ENCODE results near the gene NFYB.
"Not testable (repeated sequence)": the region's sequence is repeated elsewhere in the genome, so short reads cannot be mapped to it uniquely, and the experiment has no call there.

The NFYB gene

DNA sequence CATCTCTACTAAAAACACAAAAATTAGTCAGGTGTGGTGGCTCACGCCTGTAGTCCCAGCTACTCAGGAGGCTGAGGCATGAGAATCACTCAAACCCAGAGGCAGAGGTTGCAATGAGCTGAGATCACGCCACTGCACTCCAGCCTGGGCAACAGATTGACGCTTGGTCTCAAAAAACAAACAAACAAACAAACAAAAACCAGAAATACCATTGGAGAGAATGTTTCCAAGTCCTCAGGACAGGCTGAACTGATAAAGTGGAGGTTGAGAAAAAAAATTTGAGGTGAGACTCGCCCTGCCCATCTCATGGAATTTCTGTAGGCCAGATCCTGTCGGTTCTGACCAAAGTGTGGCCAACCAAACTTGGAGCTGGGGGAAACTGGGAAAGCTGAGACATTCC, 30.6 kb upstream of the NFYB start:
- H3K4me1 ChIP-seq (ENCODE audit: insufficient read depth, low read length): no peaks in the 10 kb centered on the region
- H3K9ac ChIP-seq (ENCODE audit: low read depth, low read length): no peak overlapping the region
- no peaks in the 10 kb centered on the region for H3K36me3 ChIP-seq (ENCODE audit: insufficient read depth, low read length)
- no peaks in the 10 kb centered on the region for H3K9me3 ChIP-seq (ENCODE audit: control insufficient read depth, insufficient read depth, low read length)

DNA sequence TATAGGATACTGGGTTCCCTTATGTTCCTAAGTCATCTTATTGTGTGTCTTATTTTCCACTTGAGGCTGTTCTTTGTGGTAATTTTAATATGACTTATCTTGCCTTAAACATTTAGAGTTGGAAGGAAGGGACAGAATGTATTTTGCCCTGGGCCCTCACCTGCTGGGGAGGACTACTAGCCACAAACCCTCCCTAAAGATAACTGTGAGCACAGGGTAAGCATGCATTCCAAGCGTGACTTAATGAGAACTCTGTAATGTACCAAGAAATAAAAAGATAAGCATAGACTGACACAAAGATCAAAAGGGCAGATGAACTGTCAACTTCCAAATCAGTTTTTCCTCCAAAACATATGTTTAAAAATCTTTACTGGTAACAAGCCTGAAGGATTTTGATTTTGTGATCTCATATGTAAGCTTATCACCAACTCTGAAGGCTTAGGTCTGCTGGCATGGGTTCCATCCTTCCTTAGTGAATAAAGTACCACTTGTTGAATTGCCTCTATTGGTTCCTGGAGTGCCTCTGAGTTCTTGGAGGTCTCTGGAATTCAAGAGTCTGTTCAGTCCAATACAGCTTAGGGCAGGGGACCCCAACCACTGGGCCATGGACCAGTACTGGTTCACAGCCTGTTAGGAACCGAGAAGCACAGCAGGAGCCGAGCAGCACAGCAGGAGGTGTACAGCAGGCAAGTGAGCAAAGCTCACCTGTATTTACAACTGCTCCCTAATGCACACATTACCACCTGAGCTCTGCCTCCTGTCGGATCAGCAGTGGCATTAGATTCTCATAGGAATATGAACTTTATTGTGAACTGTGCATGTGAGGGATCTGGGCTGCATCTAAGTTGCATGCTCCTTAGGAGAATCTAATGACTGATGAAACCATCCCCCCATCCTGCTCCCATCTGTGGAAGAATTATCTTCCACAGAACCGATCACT, 29.8 kb upstream of the NFYB start:
- Histone ChIP-seq H3K4me1 (ENCODE audit: insufficient read depth, low read length) (no peaks in the 10 kb centered on the region), H3K9ac (ENCODE audit: low read depth, low read length) (no peak overlapping the region), H3K36me3 (ENCODE audit: insufficient read depth, low read length) (no peaks in the 10 kb centered on the region), H3K9me3 (ENCODE audit: control insufficient read depth, insufficient read depth, low read length) (no peaks in the 10 kb centered on the region)

DNA sequence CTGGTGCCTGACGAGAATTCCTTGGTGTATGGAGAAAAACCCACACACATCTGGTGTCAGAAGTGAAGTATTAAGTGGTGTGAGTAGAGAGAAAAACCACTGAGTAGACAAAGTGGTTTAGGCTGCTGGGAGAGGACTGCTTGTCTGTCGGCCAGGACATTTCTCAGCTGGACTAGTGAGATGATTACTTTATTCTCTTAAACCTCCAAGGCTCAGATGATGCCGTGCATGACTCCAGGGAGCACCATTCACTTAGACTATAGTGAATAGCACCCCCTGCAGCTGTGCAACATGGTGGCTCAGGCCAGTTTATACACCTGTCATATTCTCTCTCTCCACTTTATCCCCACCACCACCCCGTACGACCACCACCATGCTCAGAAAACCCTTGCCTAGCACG, 28.5 kb upstream of the NFYB start:
- Histone ChIP-seq H3K9me3 (ENCODE audit: control insufficient read depth, insufficient read depth, low read length) (no peaks in the 10 kb centered on the region), H3K4me1 (ENCODE audit: insufficient read depth, low read length) (no peaks in the 10 kb centered on the region), H3K9ac (ENCODE audit: low read depth, low read length) (no peak overlapping the region), H3K36me3 (ENCODE audit: insufficient read depth, low read length) (no peaks in the 10 kb centered on the region)

DNA sequence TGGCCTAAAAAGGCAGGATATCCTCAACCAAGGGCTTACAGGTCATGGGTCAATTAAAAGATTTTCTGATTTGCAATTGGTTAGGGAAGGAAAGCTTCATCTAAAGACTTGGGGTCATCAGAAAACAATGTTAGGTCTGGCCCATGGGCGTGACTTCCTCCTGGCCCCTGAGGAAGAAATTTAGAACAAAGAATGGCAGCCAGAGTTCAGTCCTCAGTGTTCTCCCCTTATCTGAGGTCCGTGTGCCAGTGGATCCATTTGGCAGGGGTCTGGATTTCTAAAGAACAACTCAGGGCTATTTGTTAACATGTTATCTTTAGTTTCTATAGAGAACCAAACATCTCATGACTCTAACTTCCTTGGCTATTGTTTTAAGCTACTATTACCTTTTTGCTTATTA, 27.8 kb upstream of the NFYB start:
- Histone ChIP-seq H3K9ac (ENCODE audit: low read depth, low read length) (no peak overlapping the region), H3K9me3 (ENCODE audit: control insufficient read depth, insufficient read depth, low read length) (no peaks in the 10 kb centered on the region), H3K4me1 (ENCODE audit: insufficient read depth, low read length) (no peaks in the 10 kb centered on the region), H3K36me3 (ENCODE audit: insufficient read depth, low read length) (no peaks in the 10 kb centered on the region)

DNA sequence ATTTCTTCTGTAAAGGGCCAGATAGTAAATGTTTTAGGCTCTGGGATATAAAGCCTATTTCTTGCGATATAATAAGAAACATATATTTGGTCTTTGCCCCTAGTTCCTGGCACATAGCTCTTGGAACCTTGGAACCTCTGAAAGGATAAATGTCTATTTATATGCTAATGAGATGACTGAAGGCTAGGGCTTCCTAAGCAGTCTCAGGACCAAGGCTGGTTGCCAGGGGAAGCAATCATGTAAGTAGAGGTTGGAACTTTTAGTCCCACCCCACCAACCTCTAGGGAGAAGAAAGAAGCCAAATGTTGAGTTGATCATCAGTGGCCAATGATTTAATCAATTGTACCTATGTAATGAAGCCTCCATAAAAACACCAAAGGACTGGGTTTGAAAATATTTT, 26.6 kb upstream of the NFYB start:
- Histone ChIP-seq H3K36me3 (ENCODE audit: insufficient read depth, low read length) (no peaks in the 10 kb centered on the region), H3K9me3 (ENCODE audit: control insufficient read depth, insufficient read depth, low read length) (no peaks in the 10 kb centered on the region), H3K9ac (ENCODE audit: low read depth, low read length) (no peak overlapping the region), H3K4me1 (ENCODE audit: insufficient read depth, low read length) (no peaks in the 10 kb centered on the region)

DNA sequence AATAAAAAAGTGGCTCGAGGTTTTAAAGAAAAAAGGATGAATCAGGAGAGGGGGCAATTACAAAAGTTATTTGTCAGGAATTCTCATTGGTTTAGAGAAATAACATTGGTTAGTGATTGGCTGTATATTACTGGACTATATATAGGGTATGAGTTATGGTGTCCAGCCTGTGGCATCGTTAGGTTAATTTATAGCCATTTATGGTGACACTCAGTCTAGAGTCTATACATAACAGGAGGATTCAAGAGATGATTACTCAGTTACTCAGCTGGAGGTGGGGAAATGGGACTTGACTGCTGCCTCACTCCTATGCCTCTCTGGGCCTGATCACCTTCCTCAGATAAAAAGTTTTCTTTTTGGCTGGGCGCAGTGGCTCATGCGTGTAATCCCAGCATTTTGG, 25.6 kb upstream of the NFYB start:
- Histone ChIP-seq H3K9me3 (ENCODE audit: control insufficient read depth, insufficient read depth, low read length) (no peaks in the 10 kb centered on the region), H3K4me1 (ENCODE audit: insufficient read depth, low read length) (no peaks in the 10 kb centered on the region), H3K36me3 (ENCODE audit: insufficient read depth, low read length) (no peaks in the 10 kb centered on the region), H3K9ac (ENCODE audit: low read depth, low read length) (no peak overlapping the region)

DNA sequence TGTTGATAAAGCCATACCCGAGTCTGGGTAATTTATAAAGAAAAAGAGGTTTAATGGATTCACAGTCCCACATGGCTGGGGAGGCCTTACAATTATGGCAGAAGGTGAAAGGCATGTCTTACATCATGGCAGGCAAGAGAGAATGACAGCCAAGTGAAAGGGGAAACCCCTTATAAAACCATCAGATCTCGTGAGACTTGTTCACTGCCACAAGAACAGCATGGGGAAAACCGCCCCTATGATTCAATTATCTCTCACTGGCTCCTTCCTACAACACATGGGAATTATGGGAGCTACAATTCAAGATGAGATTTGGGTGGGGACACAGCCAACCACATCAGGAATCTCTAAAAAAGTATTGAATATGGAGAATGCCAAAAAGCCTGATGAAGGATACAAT, 25.0 kb upstream of the NFYB start:
- not testable (repeated sequence) for H3K9me3 ChIP-seq (ENCODE audit: control insufficient read depth, insufficient read depth, low read length); H3K36me3 ChIP-seq (ENCODE audit: insufficient read depth, low read length); H3K9ac ChIP-seq (ENCODE audit: low read depth, low read length); H3K4me1 ChIP-seq (ENCODE audit: insufficient read depth, low read length)

DNA sequence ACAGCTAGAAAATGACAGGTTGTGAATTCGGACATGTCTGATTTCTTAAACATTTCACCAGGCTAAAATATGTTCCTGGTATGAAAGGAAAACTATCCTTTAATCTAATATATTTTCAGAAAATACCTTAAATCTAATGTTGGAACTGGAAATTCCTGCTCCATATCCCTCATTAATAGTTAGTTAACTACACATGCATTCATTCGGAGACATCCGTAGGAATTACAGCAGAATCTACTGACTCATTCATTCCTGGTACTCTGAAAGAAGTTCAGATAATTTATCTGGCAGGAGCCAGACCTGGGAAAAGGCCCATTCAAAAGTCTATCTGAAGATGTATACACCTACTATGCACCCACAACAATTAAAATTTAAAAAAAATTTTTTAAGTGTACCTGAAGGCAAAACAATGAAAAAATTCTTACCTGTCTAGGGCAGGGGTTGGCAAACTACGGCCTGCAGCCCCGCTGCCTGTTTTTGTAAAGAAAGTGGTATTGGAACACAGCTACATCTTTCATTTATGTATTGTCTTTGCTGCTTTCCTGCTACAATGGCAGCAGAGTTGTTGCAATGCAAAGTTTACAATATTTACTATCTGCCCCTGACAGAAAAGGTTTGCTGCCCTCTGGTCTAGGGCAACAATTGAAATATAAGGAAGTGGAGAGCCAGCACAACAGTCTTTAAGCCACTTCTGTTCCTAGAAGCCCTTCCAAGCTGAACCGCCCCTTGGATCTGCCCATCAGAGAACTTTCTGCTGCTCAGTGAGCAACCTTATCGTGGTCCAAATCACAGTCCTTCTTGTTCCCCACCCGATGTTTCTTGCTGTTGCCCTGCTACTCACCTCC, 17.9 kb upstream of the NFYB start:
- H3K9me3 ChIP-seq (ENCODE audit: control insufficient read depth, insufficient read depth, low read length): no peaks in the 10 kb centered on the region
- no peaks in the 10 kb centered on the region for H3K36me3 ChIP-seq (ENCODE audit: insufficient read depth, low read length)
- no peak overlapping the region for H3K9ac ChIP-seq (ENCODE audit: low read depth, low read length)
- no peaks in the 10 kb centered on the region for H3K4me1 ChIP-seq (ENCODE audit: insufficient read depth, low read length)

DNA sequence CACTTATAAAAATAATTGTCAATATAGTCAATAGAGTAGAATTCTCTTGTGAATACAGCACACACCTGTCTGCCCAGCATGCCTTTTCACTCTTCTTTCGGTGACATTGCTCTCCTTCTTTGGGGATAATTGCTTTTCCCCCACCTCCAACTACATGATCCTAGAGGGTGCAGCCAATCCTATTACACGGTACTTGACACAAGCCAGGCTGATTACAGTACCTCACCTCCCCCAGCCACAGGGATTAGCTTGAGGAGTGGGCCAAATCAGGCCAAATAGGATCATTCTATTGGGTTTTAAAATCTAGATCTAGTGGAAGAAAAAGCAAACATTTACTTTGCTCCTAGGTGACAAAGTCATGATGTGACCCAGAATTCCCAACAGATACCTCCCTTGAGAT, 16.8 kb upstream of the NFYB start:
- Histone ChIP-seq H3K9ac (ENCODE audit: low read depth, low read length) (no peak overlapping the region), H3K4me1 (ENCODE audit: insufficient read depth, low read length) (no peaks in the 10 kb centered on the region), H3K36me3 (ENCODE audit: insufficient read depth, low read length) (no peaks in the 10 kb centered on the region), H3K9me3 (ENCODE audit: control insufficient read depth, insufficient read depth, low read length) (no peaks in the 10 kb centered on the region)

DNA sequence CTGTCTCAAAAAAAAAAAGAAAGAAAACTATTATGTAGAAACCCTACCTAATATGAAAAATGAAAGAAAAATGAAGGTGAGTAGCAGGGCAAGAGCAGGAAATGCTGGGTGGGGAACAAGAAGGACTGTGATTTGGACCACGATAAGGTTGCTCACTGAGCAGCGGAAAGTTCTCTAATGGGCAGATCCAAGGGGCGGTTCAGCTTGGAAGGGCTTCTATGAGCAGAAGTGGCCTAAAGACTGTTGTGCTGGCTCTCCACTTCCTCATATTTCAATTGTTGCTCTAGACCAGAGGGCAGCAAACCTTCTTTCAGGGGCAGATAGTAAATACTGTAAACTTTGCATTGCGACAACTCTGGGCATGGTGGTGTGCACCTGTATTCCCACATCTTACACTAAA, 16.3 kb upstream of the NFYB start:
- H3K9ac ChIP-seq (ENCODE audit: low read depth, low read length): no peak overlapping the region

DNA sequence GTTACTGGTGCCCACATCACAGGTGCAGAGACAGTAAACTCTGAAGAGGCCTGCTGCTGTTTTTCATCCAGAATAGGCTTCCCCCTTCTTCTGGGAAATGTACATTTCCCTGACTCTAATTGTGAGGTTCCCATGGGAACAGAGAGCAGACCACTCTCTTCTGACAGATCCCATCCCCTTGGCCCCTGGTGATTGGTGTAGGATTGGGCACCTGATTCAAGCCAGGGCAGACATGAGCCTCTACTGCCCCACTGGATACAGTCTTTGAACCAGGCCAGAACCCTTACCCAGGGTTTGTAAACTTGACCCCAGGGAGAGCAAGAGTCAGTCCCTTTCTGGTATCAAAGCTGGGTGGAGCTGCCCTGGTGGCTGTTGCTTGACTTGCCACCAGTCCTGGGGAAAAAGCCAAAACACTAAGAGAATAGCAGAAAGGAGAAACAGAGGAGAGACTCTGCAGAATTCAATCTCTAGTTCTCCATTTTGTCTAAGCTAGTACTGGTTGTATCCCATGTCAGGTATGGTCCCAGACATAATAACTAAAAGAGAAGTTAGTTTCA, 14.8 kb upstream of the NFYB start:
- Histone ChIP-seq H3K9me3 (ENCODE audit: control insufficient read depth, insufficient read depth, low read length) (no peaks in the 10 kb centered on the region), H3K36me3 (ENCODE audit: insufficient read depth, low read length) (no peaks in the 10 kb centered on the region), H3K9ac (ENCODE audit: low read depth, low read length) (no peak overlapping the region), H3K4me1 (ENCODE audit: insufficient read depth, low read length) (no peaks in the 10 kb centered on the region)

More for the DNA sequence above, 16.3 kb upstream of the NFYB start:
- Histone ChIP-seq H3K4me1 (ENCODE audit: insufficient read depth, low read length) (no peaks in the 10 kb centered on the region), H3K9me3 (ENCODE audit: control insufficient read depth, insufficient read depth, low read length) (no peaks in the 10 kb centered on the region), H3K36me3 (ENCODE audit: insufficient read depth, low read length) (no peaks in the 10 kb centered on the region)

DNA sequence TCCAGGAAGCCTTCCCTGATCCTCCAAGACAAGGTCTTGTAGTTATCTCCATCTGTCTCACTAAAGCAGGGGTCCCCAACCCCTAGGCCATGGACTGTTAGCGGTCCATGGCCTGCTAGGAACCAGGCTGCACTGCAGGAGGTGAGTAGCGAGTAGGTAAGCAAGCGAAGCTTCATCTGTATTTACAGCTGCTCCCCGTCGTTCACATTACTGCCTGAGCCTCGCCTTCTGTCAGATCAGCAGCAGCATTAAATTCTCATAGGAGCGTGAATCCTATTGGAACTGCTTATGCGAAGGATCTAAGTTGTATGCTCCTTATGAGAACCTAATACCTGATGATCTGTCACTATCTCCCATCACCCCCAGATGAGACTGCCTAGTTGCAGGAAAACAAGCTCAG, 12.4 kb upstream of the NFYB start:
- no peaks in the 10 kb centered on the region for H3K9me3 ChIP-seq (ENCODE audit: control insufficient read depth, insufficient read depth, low read length)
- H3K4me1 ChIP-seq (ENCODE audit: insufficient read depth, low read length): no peaks in the 10 kb centered on the region
- H3K9ac ChIP-seq (ENCODE audit: low read depth, low read length): no peak overlapping the region
- no peaks in the 10 kb centered on the region for H3K36me3 ChIP-seq (ENCODE audit: insufficient read depth, low read length)

DNA sequence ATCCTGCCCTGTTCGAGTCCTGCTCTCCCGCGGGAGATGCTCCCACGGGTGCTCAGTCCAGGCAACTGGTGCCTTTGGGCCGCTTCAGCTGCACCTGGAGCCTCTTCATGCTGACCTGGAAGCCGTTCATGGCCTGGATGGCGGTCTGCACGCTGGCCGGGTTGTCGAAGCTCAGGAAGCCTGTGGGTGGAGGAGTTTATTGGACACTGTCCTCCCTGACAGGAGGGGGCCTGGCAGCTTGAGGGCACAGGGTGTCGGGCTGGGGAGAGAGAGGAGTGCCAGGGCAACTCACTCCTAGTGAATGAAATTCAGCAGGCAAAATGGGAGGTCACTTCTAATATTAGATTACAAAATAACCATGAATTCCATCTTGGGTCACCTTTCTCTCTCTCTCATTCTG, 9.3 kb upstream of the NFYB start:
- H3K36me3 ChIP-seq (ENCODE audit: insufficient read depth, low read length): no peaks in the 10 kb centered on the region
- H3K9me3 ChIP-seq (ENCODE audit: control insufficient read depth, insufficient read depth, low read length): no peaks in the 10 kb centered on the region
- H3K4me1 ChIP-seq (ENCODE audit: insufficient read depth, low read length): no peaks in the 10 kb centered on the region
- H3K9ac ChIP-seq (ENCODE audit: low read depth, low read length): no peak overlapping the region

DNA sequence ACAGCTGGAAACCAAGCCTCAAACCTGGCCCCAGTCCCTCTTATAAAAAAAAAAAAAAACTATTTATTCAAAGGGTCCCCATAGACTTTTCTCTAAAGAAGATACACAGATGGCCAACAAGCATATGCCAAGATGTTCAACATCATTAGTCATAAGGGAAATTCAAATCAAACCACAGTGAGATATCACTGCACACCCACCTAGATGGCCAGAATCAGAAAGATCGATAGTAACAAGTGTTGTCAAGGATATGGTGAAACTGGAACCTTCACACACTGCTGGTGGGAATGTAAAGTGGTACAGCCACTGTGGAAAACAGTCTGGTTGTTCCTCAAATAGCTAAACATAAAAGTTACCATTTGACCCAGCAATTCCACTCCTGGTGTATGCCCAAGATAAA, 5.9 kb upstream of the NFYB start:
- no peaks in the 10 kb centered on the region for H3K4me1 ChIP-seq (ENCODE audit: insufficient read depth, low read length)
- H3K9me3 ChIP-seq (ENCODE audit: control insufficient read depth, insufficient read depth, low read length): no peaks in the 10 kb centered on the region
- no peak overlapping the region for H3K9ac ChIP-seq (ENCODE audit: low read depth, low read length)
- H3K36me3 ChIP-seq (ENCODE audit: insufficient read depth, low read length): no peaks in the 10 kb centered on the region

DNA sequence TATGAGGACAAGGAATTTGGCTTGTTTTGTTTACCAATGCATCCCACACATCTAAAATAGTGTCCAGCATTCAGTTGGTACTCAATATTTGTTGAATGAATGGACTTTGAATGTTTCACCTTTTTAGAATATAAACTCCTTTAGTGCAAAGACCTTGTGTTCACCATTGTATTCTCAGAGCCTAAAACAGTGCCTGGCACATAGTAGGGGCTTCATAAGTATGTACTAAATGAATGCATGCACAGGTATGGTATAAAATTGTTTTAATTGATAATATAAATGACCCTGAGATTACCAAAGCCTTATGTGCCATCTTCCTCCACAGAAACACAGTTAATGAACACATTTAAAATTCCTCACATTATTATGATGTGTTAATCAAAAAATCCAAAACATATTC, 5.0 kb upstream of the NFYB start:
- Histone ChIP-seq H3K4me1 (ENCODE audit: insufficient read depth, low read length) (no peaks in the 10 kb centered on the region), H3K36me3 (ENCODE audit: insufficient read depth, low read length) (no peaks in the 10 kb centered on the region), H3K9me3 (ENCODE audit: control insufficient read depth, insufficient read depth, low read length) (no peaks in the 10 kb centered on the region), H3K9ac (ENCODE audit: low read depth, low read length) (no peak overlapping the region)
